Smooth muscle cell (in vitro differentiated cells): Measurements from ENCODE around the gene CHD6. TPM values are rescaled to one million over a fixed set of nuclear protein-coding genes. Genes with fewer than 3 reads are reported as not detected.

Source experiments
- DNase-seq: peaks from one replicate; lab custom pipeline; 2025; ENCODE audit not compliant: unreplicated experiment; lab: John Stamatoyannopoulos, UW
- H2AFZ ChIP-seq: fragments of 200-600 bp; sonication (generic); 2 replicates; pipeline ENCODE4 v1.6.0; 2016; ENCODE audit warnings: antibody characterized with exemption, low read depth, mild to moderate bottlenecking
- H3F3A ChIP-seq: fragments of 200-600 bp; sonication (generic); 2 replicates; pipeline ENCODE4 v1.6.0; 2017; ENCODE audit warnings: antibody characterized with exemption, low read depth
- H3K27ac ChIP-seq: fragments of 200-600 bp; sonication (generic); 2 replicates; pipeline ENCODE4 v1.5.1; 2016; ENCODE audit warnings: low read depth, mild to moderate bottlenecking
- H3K27me3 ChIP-seq: fragments of 200-600 bp; sonication (generic); 2 replicates; pipeline ENCODE4 v1.6.1; 2016; ENCODE audit warnings: low read depth, mild to moderate bottlenecking
- H3K36me3 ChIP-seq: fragments of 200-600 bp; sonication (generic); 2 replicates; pipeline ENCODE4 v1.5.1; 2016; ENCODE audit warnings: low read depth
- H3K4me1 ChIP-seq: fragments of 200-600 bp; sonication (generic); 2 replicates; pipeline ENCODE4 v1.5.1; 2016; ENCODE audit warnings: low read depth
- H3K4me2 ChIP-seq: fragments of 200-600 bp; sonication (generic); 2 replicates; pipeline ENCODE4 v1.6.0; 2016; ENCODE audit warnings: mild to moderate bottlenecking
- H3K4me3 ChIP-seq: fragments of 200-600 bp; sonication (generic); 2 replicates; pipeline ENCODE4 v1.5.1; 2016; ENCODE audit warnings: mild to moderate bottlenecking
- H3K79me2 ChIP-seq: fragments of 200-600 bp; sonication (generic); 2 replicates; pipeline ENCODE4 v1.6.0; 2016; ENCODE audit warnings: low read depth, mild to moderate bottlenecking
- H3K9ac ChIP-seq: fragments of 200-600 bp; sonication (generic); 2 replicates; pipeline ENCODE4 v1.6.0; 2016; ENCODE audit warnings: low read depth
- H3K9me3 ChIP-seq: fragments of 200-600 bp; sonication (generic); replicated peaks from 2 replicates; pipeline ENCODE4 v1.5.1; 2016; ENCODE audit warnings: low read depth
- H4K20me1 ChIP-seq: fragments of 200-600 bp; sonication (generic); 2 replicates; pipeline ENCODE4 v1.6.0; 2016; ENCODE audit warnings: low read depth
- WGBS: methylation state at CpG from one replicate; pipeline ENCODE4 v1.1.7; 2016; ENCODE audit warnings: low lambda C conversion rate; 5-methylcytosine and 5-hydroxymethylcytosine counted together
- polyA plus RNA-seq: library from polyadenylated mRNA; unstranded; fragments of >200 nt; fragmentation: Nextera tagmentation; extraction: Ambion mirVana; gene quantifications from 2 replicates; pipeline ENCODE4 v1.2.1, GENCODE V29; 2016
- total RNA-seq: library from RNA; depleted of rRNA; stranded (reverse); fragments of >200 nt; gene quantifications from 2 replicates; pipeline ENCODE4 v1.2.3, GENCODE V29; 2014
- TF ChIP-seq, protein P1 (sequence below): fragments of 200-600 bp; sonication (generic); IDR thresholded peaks from 2 replicates; pipeline ENCODE4 v1.5.1; 2017; ENCODE audit warnings: borderline replicate concordance, mild to moderate bottlenecking, antibody characterized with exemption; ENCODE audit not compliant: insufficient read depth, poor library complexity, severe bottlenecking

CHD6 gene
- total and polyA plus RNA-seq, 2 experiments from 2014 or later = 41.7 to 47.8 TPM

DNA sequence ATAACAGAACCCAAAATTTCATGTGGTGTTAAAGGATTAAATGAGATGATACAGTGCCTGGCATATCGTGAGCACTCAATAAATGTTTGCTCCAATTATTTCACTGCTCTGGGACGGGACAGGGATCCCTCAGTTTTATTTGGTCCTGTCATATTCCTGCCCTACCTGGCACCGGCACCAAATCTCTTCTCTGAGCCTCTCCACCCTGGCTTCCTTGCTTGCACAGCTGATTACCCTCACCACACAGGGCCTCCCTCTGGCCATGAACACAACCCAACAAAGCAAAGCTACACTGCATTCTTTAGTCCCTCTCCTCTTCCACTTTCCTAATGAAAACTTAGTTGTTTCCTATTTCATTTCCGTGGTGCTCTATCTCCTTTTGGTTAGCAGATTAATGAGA is 16.4 kb downstream of the CHD6 start:
- Histone ChIP-seq H3K79me2 (peaks cover 100% of the 10 kb centered on the region), H3K36me3 (no peaks in the 10 kb centered on the region), H4K20me1 (peaks cover 100% of the 10 kb centered on the region), H3K4me3 (no peak overlapping the region), H3K27me3 (no peaks in the 10 kb centered on the region), H3K9me3 (no peaks in the 10 kb centered on the region), H3K27ac (no peak overlapping the region), H3K4me2 (no peak overlapping the region), H3K4me1 (peaks cover 8% of the 10 kb centered on the region), H2AFZ (no peak overlapping the region), H3K9ac (no peak overlapping the region), H3F3A (peaks cover 5% of the 10 kb centered on the region)
- TF ChIP-seq, protein P1, sequence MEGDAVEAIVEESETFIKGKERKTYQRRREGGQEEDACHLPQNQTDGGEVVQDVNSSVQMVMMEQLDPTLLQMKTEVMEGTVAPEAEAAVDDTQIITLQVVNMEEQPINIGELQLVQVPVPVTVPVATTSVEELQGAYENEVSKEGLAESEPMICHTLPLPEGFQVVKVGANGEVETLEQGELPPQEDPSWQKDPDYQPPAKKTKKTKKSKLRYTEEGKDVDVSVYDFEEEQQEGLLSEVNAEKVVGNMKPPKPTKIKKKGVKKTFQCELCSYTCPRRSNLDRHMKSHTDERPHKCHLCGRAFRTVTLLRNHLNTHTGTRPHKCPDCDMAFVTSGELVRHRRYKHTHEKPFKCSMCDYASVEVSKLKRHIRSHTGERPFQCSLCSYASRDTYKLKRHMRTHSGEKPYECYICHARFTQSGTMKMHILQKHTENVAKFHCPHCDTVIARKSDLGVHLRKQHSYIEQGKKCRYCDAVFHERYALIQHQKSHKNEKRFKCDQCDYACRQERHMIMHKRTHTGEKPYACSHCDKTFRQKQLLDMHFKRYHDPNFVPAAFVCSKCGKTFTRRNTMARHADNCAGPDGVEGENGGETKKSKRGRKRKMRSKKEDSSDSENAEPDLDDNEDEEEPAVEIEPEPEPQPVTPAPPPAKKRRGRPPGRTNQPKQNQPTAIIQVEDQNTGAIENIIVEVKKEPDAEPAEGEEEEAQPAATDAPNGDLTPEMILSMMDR = no peak
- 87% methylated on average over 4 of the region's 4 CpGs for WGBS
- DNase-seq = no peak

DNA sequence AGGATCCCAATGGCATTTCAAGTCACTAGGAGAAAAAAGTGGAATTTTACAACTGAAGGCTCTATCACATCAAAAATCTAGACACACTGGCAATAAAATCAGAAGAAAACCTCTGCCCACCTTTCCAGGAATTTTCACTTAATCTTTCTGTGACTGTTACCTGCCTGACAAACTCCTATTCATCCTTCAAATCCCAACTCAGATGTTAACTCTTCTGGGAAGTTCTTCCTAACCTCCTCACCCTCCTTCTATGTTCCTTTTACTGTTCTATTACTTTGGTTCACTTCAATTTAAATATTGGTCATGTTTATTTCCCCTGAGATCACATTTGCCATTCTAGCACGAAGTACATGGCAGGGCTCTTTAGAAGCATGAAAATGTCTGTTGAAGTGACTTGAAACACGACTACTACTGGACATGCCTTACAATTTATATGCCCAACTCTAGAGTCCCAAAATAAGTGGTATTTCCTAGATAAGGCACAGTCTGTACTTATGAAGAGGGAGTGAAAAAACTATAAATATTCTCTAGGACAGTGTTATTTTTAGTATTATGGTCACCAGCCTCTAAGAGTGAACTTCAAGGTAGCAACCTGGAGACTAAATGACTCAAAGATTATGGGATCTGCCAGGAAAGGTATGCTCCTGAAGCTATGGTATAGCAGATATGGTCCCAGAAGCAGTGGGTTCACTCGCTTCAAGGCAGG is 17.1 kb downstream of the CHD6 start:
- H3K4me3 ChIP-seq = no peak overlapping the region
- peaks cover 8% of the 10 kb centered on the region for H3K4me1 ChIP-seq
- peaks cover 100% of the 10 kb centered on the region for H4K20me1 ChIP-seq
- no peaks in the 10 kb centered on the region for H3K9me3 ChIP-seq
- H3K27ac ChIP-seq = no peak overlapping the region
- H2AFZ ChIP-seq = no peak overlapping the region
- no peaks in the 10 kb centered on the region for H3K36me3 ChIP-seq
- TF ChIP-seq, protein P1 = no peak
- H3K9ac ChIP-seq = no peak overlapping the region
- WGBS = 99% methylated on average over 3 of the region's 3 CpGs
- H3K79me2 ChIP-seq = peaks cover 100% of the 10 kb centered on the region
- no peak overlapping the region for H3K4me2 ChIP-seq
- no peak for DNase-seq
- H3F3A ChIP-seq = peaks cover 5% of the 10 kb centered on the region
- no peaks in the 10 kb centered on the region for H3K27me3 ChIP-seq

DNA sequence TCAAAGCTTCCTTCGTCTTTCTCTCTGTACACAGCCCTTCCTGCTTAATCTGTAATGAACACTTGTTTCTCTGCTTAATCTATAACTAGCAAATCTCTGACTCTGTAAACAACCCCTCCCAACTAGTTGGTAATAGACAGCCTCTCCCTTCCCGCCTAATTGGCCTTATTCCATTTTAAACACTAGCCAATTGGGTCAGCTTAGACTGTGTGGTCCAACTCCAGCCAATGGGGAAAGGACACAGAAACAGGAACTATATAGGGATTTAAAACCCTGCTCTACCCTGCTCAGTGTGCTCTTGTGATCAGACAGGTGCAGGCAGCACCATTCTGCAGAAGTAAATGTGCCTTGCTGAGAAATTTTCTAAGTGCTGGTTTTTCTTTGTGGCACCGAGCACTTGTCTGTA is 18.5 kb downstream of the CHD6 start:
- WGBS = 74% methylated on average over 3 of the region's 3 CpGs
- Histone ChIP-seq H3K27ac (no peak overlapping the region), H4K20me1 (peaks cover 100% of the 10 kb centered on the region), H3K27me3 (no peaks in the 10 kb centered on the region), H3K4me3 (no peak overlapping the region), H2AFZ (no peak overlapping the region), H3K4me2 (no peak overlapping the region), H3F3A (peaks cover 3% of the 10 kb centered on the region), H3K4me1 (peaks cover 5% of the 10 kb centered on the region), H3K9ac (no peak overlapping the region), H3K36me3 (no peaks in the 10 kb centered on the region), H3K79me2 (peaks cover 100% of the 10 kb centered on the region), H3K9me3 (no peaks in the 10 kb centered on the region)
- TF ChIP-seq, protein P1 = no peak
- no peak for DNase-seq

DNA sequence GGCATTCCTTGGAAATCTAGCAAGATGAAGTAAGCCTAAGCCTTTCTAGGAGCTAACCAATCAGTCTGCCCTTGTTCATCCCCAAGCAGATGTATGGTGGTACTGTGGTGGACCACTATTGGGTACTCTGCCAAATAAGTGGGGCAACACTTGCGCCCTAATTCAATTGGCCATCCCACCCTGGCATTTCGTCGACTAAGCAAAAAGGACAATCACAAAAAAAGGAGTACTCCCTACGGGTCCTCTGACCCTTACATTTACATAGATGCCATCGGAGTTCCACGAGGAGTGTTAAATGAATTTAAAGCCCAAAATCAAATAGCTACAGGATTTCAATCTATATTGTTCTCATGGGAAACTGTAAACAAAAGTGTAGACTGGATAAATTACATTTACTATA is 19.5 kb downstream of the CHD6 start:
- WGBS = over 99% methylated on average over 6 of the region's 6 CpGs
- Histone ChIP-seq H3K79me2 (peaks cover 100% of the 10 kb centered on the region), H3K4me3 (no peak overlapping the region), H3K27ac (no peak overlapping the region), H3K4me2 (no peak overlapping the region), H3K4me1 (no peaks in the 10 kb centered on the region), H3K27me3 (no peaks in the 10 kb centered on the region), H2AFZ (no peak overlapping the region), H4K20me1 (peaks cover 100% of the 10 kb centered on the region), H3F3A (no peaks in the 10 kb centered on the region), H3K36me3 (no peaks in the 10 kb centered on the region), H3K9me3 (no peaks in the 10 kb centered on the region), H3K9ac (no peak overlapping the region)
- no peak for DNase-seq
- TF ChIP-seq, protein P1 = no peak
